SU-DHL-6 (cell line): ENCODE results near the gene SYT5.

Experiments
- CTCF ChIP-seq: fragments of 200-600 bp; sonication (generic); IDR thresholded peaks from one replicate; pipeline ENCODE4 v1.5.1; 2017; ENCODE audit warnings: antibody characterized with exemption, mild to moderate bottlenecking, low read length, moderate library complexity; ENCODE audit not compliant: insufficient read depth, poor library complexity, severe bottlenecking
- EZH2phosphoT487 ChIP-seq: fragments of 200-600 bp; sonication (generic), shearing (Covaris generic); conservative IDR thresholded peaks from 2 replicates; pipeline ENCODE4 v1.6.1; 2018; ENCODE audit warnings: mild to moderate bottlenecking, antibody characterized with exemption, low read length, moderate library complexity, mixed read lengths

- TF ChIP-seq EZH2phosphoT487 (no peak), CTCF (no peak)
These were observed 33.5 kb upstream of the SYT5 start for GRCh38 chr19:55213547-55213946.
